Breast epithelium (tissue), 4 donors: ENCODE data around the gene ARHGAP25. TPM values are rescaled to one million over a fixed set of nuclear protein-coding genes. Genes with fewer than 3 reads are reported as not detected.

Experiments
- DNase-seq, 2 donors: peaks; one replicate each; pipeline ENCODE4 v3.0.0-alpha.2; 2019; ENCODE audit warnings: low spot score in 2 of 2
- H3K27ac ChIP-seq, 2 donors: fragments of 200-600 bp; sonication (generic) in 1 of 2; one replicate each; pipeline ENCODE4 v1.5.1; 2016 to 2019; ENCODE audit warnings: mild to moderate bottlenecking in 1 of 2
- H3K27me3 ChIP-seq, 2 donors: fragments of 200-600 bp; sonication (generic) in 1 of 2; one replicate each; pipeline versions ENCODE4 v1.5.1 to v1.6.0; 2017 to 2019; ENCODE audit warnings: control low read depth in 1 of 2, mild to moderate bottlenecking in 1 of 2
- H3K36me3 ChIP-seq: fragments of 200-600 bp; one replicate; pipeline ENCODE4 v1.5.1; 2019
- H3K4me1 ChIP-seq, 2 donors: fragments of 200-600 bp; sonication (generic); one replicate each; pipeline ENCODE4 v1.5.1; 2016 to 2019; ENCODE audit warnings: control low read depth in 1 of 2
- H3K4me3 ChIP-seq, 3 donors: fragments of 200-600 bp; sonication (generic); 1 replicate in 2 of 3; 2 replicates in 1 of 3; pipeline ENCODE4 v1.5.1; 2016 to 2019; ENCODE audit warnings: mild to moderate bottlenecking in 3 of 3, moderate library complexity in 2 of 3
- H3K9me3 ChIP-seq, 2 donors: fragments of 200-600 bp; sonication (generic) in 1 of 2; one replicate each; pipeline ENCODE4 v1.5.1; 2016 to 2019; ENCODE audit warnings: control low read depth in 1 of 2
- CTCF ChIP-seq, 3 donors: fragments of 450-650 bp; IDR thresholded peaks; one replicate each; pipeline ENCODE4 v1.5.1; 2016 to 2017; ENCODE audit warnings: antibody characterized with exemption in 3 of 3, mild to moderate bottlenecking in 3 of 3, moderate library complexity in 3 of 3
- POLR2A ChIP-seq: fragments of 450-650 bp; IDR thresholded peaks from one replicate; pipeline ENCODE4 v1.6.1; 2016; ENCODE audit warnings: antibody characterized with exemption, mild to moderate bottlenecking, moderate library complexity
- POLR2AphosphoS5 ChIP-seq, 3 donors: sonication (generic); formaldehyde crosslinking; IDR thresholded peaks; one replicate each; pipeline ENCODE4 v1.6.1; 2017; ENCODE audit warnings: antibody characterized with exemption in 3 of 3
- intact Hi-C: fragments of 100-400 bp; cut with DNase I; formaldehyde crosslinking; loops from one replicate; pipeline ENCODE4 v1.15.1; 2023; ENCODE audit warnings: low total_unique reads
- total RNA-seq, 3 donors: library from RNA; depleted of rRNA; stranded (reverse); fragments of >200 nt; gene quantifications; one replicate each; pipeline ENCODE4 v1.1.0, GENCODE V29; 2016

ARHGAP25 gene
- total RNA-seq, 3 donors from 2014 or later = 7.8 to 10.8 (median 9.5) TPM

DNA sequence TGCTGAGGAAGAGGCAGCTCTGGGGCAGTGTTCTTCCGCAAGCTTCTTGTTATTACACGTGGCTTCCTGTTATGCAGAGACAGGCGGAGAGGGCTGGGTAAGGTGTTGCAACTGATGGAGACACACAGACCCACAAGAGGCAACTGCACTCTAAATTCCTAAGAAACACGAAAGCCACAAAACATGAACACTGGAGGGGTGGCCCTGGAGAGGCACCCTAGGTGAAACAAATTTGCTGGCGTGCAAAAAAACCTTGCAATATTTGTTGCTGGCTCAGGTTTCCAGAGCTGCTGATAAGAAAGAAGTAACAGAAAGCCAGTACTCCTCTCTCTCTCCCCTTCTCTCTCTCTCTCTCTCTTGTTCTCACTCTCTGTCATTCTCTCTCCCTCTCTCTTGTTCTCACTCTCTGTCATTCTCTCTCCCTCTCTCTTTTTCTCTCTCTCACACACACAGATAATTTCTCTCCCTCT, 31.8 kb downstream of the ARHGAP25 start:
- Histone ChIP-seq H3K9me3 (no peaks in the 10 kb centered on the region), H3K27me3 (no peaks in the 10 kb centered on the region), H3K4me1 (peaks cover 0 to 4% of the 10 kb centered on the region in 2 donors), H3K27ac (peak overlapping the region; percentile 41 to 52), H3K36me3 (no peaks in the 10 kb centered on the region), H3K4me3 (no peak overlapping the region)
- TF ChIP-seq POLR2AphosphoS5 (IDR thresholded peaks at IDR 0.05) (no peak), CTCF (IDR thresholded peaks at IDR 0.05) (no peak), POLR2A (no peak)
- intact Hi-C loops = loop anchor here (5.0 kb wide), 1 partner anchor 146 kb away; no protein-coding TSS in a partner anchor
- peak in 1 of 2 donors; percentile 60 for DNase-seq

GRCh38 chr2:68767031-68767961, 32.7 kb downstream of the ARHGAP25 start:
- no peak for TF ChIP-seq CTCF (IDR thresholded peaks at IDR 0.05)
- no peak for TF ChIP-seq POLR2AphosphoS5 (IDR thresholded peaks at IDR 0.05)
- no peak for TF ChIP-seq POLR2A
- intact Hi-C loops = loop anchor here (5.0 kb wide), 1 partner anchor 145 kb away; no protein-coding TSS in a partner anchor
- H3K9me3 ChIP-seq = no peaks in the 10 kb centered on the region
- no peak overlapping the region for H3K4me3 ChIP-seq
- H3K27ac ChIP-seq = peak overlapping the region; percentile 41 to 43
- DNase-seq = no peak
- H3K4me1 ChIP-seq = peaks cover 0 to 4% of the 10 kb centered on the region in 2 donors
- H3K27me3 ChIP-seq = no peaks in the 10 kb centered on the region
- H3K36me3 ChIP-seq = no peaks in the 10 kb centered on the region

DNA sequence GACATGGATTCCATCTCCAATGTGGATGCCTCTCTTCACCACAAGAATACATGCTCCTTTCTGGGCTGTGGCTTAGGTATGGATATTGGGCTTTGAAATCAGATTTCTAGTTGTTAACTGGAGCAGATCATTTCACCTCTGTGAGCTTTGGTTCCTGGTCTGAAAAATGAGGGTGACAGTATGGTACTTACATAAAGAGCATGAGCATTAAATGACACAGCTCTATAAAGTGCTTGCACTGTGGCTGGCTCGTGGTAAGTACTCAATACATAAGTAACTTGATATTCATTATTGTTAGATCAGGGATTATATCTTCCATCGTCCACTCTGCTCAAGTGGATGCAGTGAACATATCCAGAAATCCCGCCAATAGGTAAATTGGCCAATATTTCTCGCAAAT, 33.4 kb downstream of the ARHGAP25 start:
- Histone ChIP-seq H3K27ac (no peak overlapping the region), H3K36me3 (no peaks in the 10 kb centered on the region), H3K9me3 (no peaks in the 10 kb centered on the region), H3K4me1 (no peaks in the 10 kb centered on the region), H3K27me3 (no peaks in the 10 kb centered on the region), H3K4me3 (no peak overlapping the region)
- no peak for DNase-seq
- intact Hi-C loops = loop anchor here (5.0 kb wide), 1 partner anchor 144 kb away; no protein-coding TSS in a partner anchor
- no peak for TF ChIP-seq CTCF (IDR thresholded peaks at IDR 0.05)
- no peak for TF ChIP-seq POLR2AphosphoS5 (IDR thresholded peaks at IDR 0.05)
- TF ChIP-seq POLR2A = no peak

- TF ChIP-seq POLR2A (no peak), CTCF (IDR thresholded peaks at IDR 0.05) (no peak), POLR2AphosphoS5 (IDR thresholded peaks at IDR 0.05) (no peak)
- H3K27ac ChIP-seq = no peak overlapping the region
- H3K4me1 ChIP-seq = no peaks in the 10 kb centered on the region
These were observed 33.9 kb downstream of the ARHGAP25 start for GRCh38 chr2:68768461-68768860.

GRCh38 chr2:68768951-68769350, 34.3 kb downstream of the ARHGAP25 start:
- no peak for DNase-seq
- TF ChIP-seq CTCF (IDR thresholded peaks at IDR 0.05) = no peak
- no peak for TF ChIP-seq POLR2A
- no peak for TF ChIP-seq POLR2AphosphoS5 (IDR thresholded peaks at IDR 0.05)
- Histone ChIP-seq H3K4me1 (no peaks in the 10 kb centered on the region), H3K4me3 (no peak overlapping the region), H3K27ac (no peak overlapping the region), H3K36me3 (no peaks in the 10 kb centered on the region), H3K27me3 (no peaks in the 10 kb centered on the region), H3K9me3 (no peaks in the 10 kb centered on the region)
- intact Hi-C loops = loop anchor here (5.0 kb wide), 1 partner anchor 143 kb away; no protein-coding TSS in a partner anchor

More at GRCh38 chr2:68768461-68768860, 33.9 kb downstream of the ARHGAP25 start:
- no peak for DNase-seq
- no peak overlapping the region for H3K4me3 ChIP-seq
- no peaks in the 10 kb centered on the region for H3K9me3 ChIP-seq
- no peaks in the 10 kb centered on the region for H3K36me3 ChIP-seq
- intact Hi-C loops = loop anchor here (5.0 kb wide), 1 partner anchor 144 kb away; no protein-coding TSS in a partner anchor
- no peaks in the 10 kb centered on the region for H3K27me3 ChIP-seq
